GM12891 (cell line): ENCODE data around the gene PEX19.

Experiments used
- POLR2A ChIP-seq: IDR thresholded peaks from 2 replicates; pipeline ENCODE4 v1.6.1; 2011; ENCODE audit warnings: low read depth, low read length, control low read depth
- TAF1 ChIP-seq: IDR thresholded peaks from 2 replicates; pipeline ENCODE4 v1.6.1; 2011; ENCODE audit warnings: low read depth, low read length, control low read depth

DNA sequence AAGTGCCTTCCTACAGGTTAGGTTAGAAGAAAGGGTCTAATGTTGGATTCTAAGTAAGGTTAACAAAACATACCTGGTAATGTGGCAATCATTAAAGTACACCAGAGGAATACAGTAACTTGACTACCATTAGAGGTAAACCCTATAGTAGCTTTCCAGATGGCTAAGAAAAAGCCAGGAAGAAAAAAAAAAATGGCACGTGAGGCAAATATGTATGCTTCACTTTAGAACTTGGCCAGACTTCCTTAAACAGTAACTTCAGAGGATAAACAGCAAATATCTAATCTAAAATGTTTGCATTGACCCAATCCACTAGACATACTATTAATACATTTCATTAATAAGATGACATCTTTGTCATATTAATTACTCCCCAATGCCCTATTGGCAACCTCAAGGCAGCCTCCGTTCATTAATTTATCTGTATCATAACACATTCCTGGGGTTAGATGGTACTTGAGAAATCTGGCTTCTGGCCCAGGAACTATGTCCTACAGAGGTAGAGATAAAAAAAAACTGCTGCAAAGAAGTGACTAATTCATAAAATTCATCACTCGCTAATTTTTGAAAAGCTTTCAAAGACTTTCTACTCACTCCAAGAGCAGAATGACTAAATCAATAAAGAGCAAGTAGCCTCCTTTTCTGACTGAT lies 28.4 kb downstream of the PEX19 start:
- TF ChIP-seq TAF1 (no peak), POLR2A (no peak)
